CD14-positive monocyte (primary cell): ENCODE measurements around the gene LMO7. TPM values are rescaled to one million over a fixed set of nuclear protein-coding genes. Genes with fewer than 3 reads are reported as not detected.

Experiments used
- DNase-seq, 3 donors: peaks; one replicate each; pipeline ENCODE4 v3.0.0-alpha.2; 2011 to 2022
- H2AFZ ChIP-seq: 2 replicates; pipeline ENCODE4 v1.6.0; 2012; ENCODE audit warnings: mild to moderate bottlenecking, low read depth, low read length, inconsistent platforms; ENCODE audit not compliant: insufficient read depth, poor library complexity, severe bottlenecking
- H3K27ac ChIP-seq, 2 donors: 1 replicate in 1 of 2; 2 replicates in 1 of 2; pipeline ENCODE4 v1.5.1; 2012 to 2013; ENCODE audit warnings: low read length in 2 of 2, control low read depth in 1 of 2, inconsistent platforms in 1 of 2, low read depth in 1 of 2, mild to moderate bottlenecking in 1 of 2
- H3K27me3 ChIP-seq, 2 donors: one replicate each; pipeline versions ENCODE4 v1.6.0 to v1.6.1; 2011 to 2013; ENCODE audit warnings: low read length in 2 of 2; ENCODE audit not compliant: control insufficient read depth in 2 of 2, insufficient read depth in 2 of 2
- H3K36me3 ChIP-seq, 2 donors: replicated peaks in 1 of 2; 1 replicate in 1 of 2; 2 replicates in 1 of 2; pipeline versions ENCODE4 v1.5.1 to v1.6.1; 2012 to 2013; ENCODE audit warnings: low read length in 2 of 2, control low read depth in 1 of 2, inconsistent platforms in 1 of 2, mild to moderate bottlenecking in 1 of 2; ENCODE audit not compliant: insufficient read depth in 2 of 2, control insufficient read depth in 1 of 2
- H3K4me1 ChIP-seq, 2 donors: 1 replicate in 1 of 2; 2 replicates in 1 of 2; pipeline versions ENCODE4 v1.5.1 to v1.6.1; 2012 to 2013; ENCODE audit warnings: low read length in 2 of 2, control low read depth in 1 of 2, inconsistent platforms in 1 of 2, mild to moderate bottlenecking in 1 of 2, moderate library complexity in 1 of 2; ENCODE audit not compliant: insufficient read depth in 2 of 2, control insufficient read depth in 1 of 2
- H3K4me2 ChIP-seq: replicated peaks from 2 replicates; pipeline ENCODE3; 2012; ENCODE audit warnings: low read length, moderate library complexity, mild to moderate bottlenecking; ENCODE audit not compliant: poor library complexity, severe bottlenecking; ENCODE audit errors: extremely low read depth
- H3K4me3 ChIP-seq, 3 experiments: fragments of 200-600 bp in 1 of 3; sonication (generic) in 1 of 3; replicated peaks in 1 of 3; 1 replicate in 2 of 3; 2 replicates in 1 of 3; pipeline ENCODE4 v1.5.1; 2011 to 2013; ENCODE audit warnings: low read length in 3 of 3, mild to moderate bottlenecking in 3 of 3, control low read depth in 2 of 3, low read depth in 2 of 3, inconsistent platforms in 1 of 3, moderate library complexity in 1 of 3
- H3K79me2 ChIP-seq: 2 replicates; pipeline ENCODE4 v1.6.0; 2012; ENCODE audit warnings: mild to moderate bottlenecking, control low read depth, inconsistent platforms, low read length, moderate library complexity; ENCODE audit not compliant: insufficient read depth
- H3K9ac ChIP-seq: 2 replicates; pipeline ENCODE4 v1.6.0; 2017; ENCODE audit warnings: low read length, mild to moderate bottlenecking; ENCODE audit not compliant: insufficient read depth, poor library complexity, severe bottlenecking
- H3K9me3 ChIP-seq, 2 donors: replicated peaks in 1 of 2; 1 replicate in 1 of 2; 2 replicates in 1 of 2; pipeline versions ENCODE4 v1.5.1 to v1.6.1; 2012 to 2013; ENCODE audit warnings: low read length in 2 of 2, control low read depth in 1 of 2; ENCODE audit not compliant: control insufficient read depth in 1 of 2, insufficient read depth in 1 of 2
- H4K20me1 ChIP-seq: 2 replicates; pipeline ENCODE4 v1.6.0; 2012; ENCODE audit warnings: mild to moderate bottlenecking, low read length, control low read depth, moderate library complexity; ENCODE audit not compliant: insufficient read depth
- H3K27ac Mint-ChIP-seq, 7 donors: one replicate each; pipeline ENCODE4 v1.8.0; 2020; ENCODE audit warnings: mild to moderate bottlenecking in 7 of 7, mixed read lengths in 7 of 7, moderate library complexity in 6 of 7, inconsistent platforms in 2 of 7
- H3K27me3 Mint-ChIP-seq, 3 donors: one replicate each; pipeline ENCODE4 v1.8.0; 2021 to 2022; ENCODE audit warnings: low read depth in 3 of 3, mild to moderate bottlenecking in 3 of 3, mixed read lengths in 3 of 3, moderate library complexity in 3 of 3, inconsistent platforms in 1 of 3
- H3K36me3 Mint-ChIP-seq, 2 donors: one replicate each; pipeline ENCODE4 v1.8.0; 2020; ENCODE audit warnings: mixed read lengths in 2 of 2, inconsistent platforms in 1 of 2, mild to moderate bottlenecking in 1 of 2
- H3K4me1 Mint-ChIP-seq: one replicate; pipeline ENCODE4 v1.8.0; 2020; ENCODE audit warnings: mild to moderate bottlenecking, mixed read lengths
- H3K4me3 Mint-ChIP-seq, 2 donors: one replicate each; pipeline ENCODE4 v1.8.0; 2020; ENCODE audit warnings: mild to moderate bottlenecking in 2 of 2, mixed read lengths in 2 of 2, moderate library complexity in 1 of 2
- H3K9me3 Mint-ChIP-seq, 7 donors: one replicate each; pipeline ENCODE4 v1.8.0; 2020 to 2022; ENCODE audit warnings: mixed read lengths in 7 of 7, mild to moderate bottlenecking in 6 of 7, moderate library complexity in 6 of 7, inconsistent platforms in 2 of 7
- CTCF ChIP-seq: fragments of 200-600 bp; IDR thresholded peaks from one replicate; pipeline ENCODE4 v1.8.0; 2022; ENCODE audit warnings: antibody characterized with exemption, mild to moderate bottlenecking
- WGBS: methylation state at CpG from one replicate; pipeline ENCODE4 v1.1.5; 2013; ENCODE audit warnings: missing lambda C conversion rate; ENCODE audit not compliant: insufficient coverage; 5-methylcytosine and 5-hydroxymethylcytosine counted together
- intact Hi-C, 2 donors: fragments of 100-400 bp; cut with micrococcal nuclease; formaldehyde crosslinking; loops; one replicate each; pipeline versions ENCODE4 v1.15.0 to v1.15.1; 2023
- polyA plus RNA-seq, 3 donors: library from polyadenylated mRNA; depleted of rRNA in 1 of 3; unstranded in 2 of 3; stranded (reverse) in 1 of 3; fragments of 300-500 nt in 2 of 3; fragments of >200 nt in 1 of 3; fragmentation: Illumina TruSeq in 2 of 3; gene quantifications; 1 replicate in 2 of 3; 2 replicates in 1 of 3; pipeline ENCODE4 v1.2.3, GENCODE V29; 2012 to 2021

The LMO7 gene
- polyA plus RNA-seq, 3 donors, result 0.79 to 1.6 (median 0.90) TPM

GRCh38 chr13:75785130-75785529 is 149.0 kb downstream of the LMO7 start:
- H3K9me3 Mint-ChIP-seq, result peaks cover 3 to 16% (median 4%) of the 10 kb centered on the region in 7 donors

GRCh38 chr13:75787249-75787928 is 151.3 kb downstream of the LMO7 start:
- Histone ChIP-seq H4K20me1 (no peaks in the 10 kb centered on the region), H3K4me2 (no peak overlapping the region), H3K36me3 (no peaks in the 10 kb centered on the region), H3K4me3 (no peak overlapping the region), H3K79me2 (no peaks in the 10 kb centered on the region), H3K9me3 (no peaks in the 10 kb centered on the region), H3K27ac (no peak overlapping the region), H2AFZ (no peak overlapping the region), H3K9ac (no peak overlapping the region), H3K27me3 (no peaks in the 10 kb centered on the region), H3K4me1 (no peaks in the 10 kb centered on the region)
- Mint-ChIP-seq H3K27me3 (no peaks in the 10 kb centered on the region), H3K27ac (no peak overlapping the region), H3K4me3 (no peak overlapping the region), H3K4me1 (no peaks in the 10 kb centered on the region), H3K36me3 (no peaks in the 10 kb centered on the region), H3K9me3 (peaks cover 0 to 11% (median 2%) of the 10 kb centered on the region in 7 donors)
- TF ChIP-seq CTCF, result no peak
- 100% methylated on average over 3 of the region's 7 CpGs for WGBS
- intact Hi-C loops, result no loop called here
- DNase-seq, result no peak

More at GRCh38 chr13:75785130-75785529, 149.0 kb downstream of the LMO7 start:
- Mint-ChIP-seq H3K4me3 (no peak overlapping the region), H3K27me3 (no peaks in the 10 kb centered on the region), H3K27ac (no peak overlapping the region), H3K36me3 (no peaks in the 10 kb centered on the region), H3K4me1 (no peaks in the 10 kb centered on the region)
- Histone ChIP-seq H3K9me3 (peaks cover 0 to 3% of the 10 kb centered on the region in 2 donors), H2AFZ (no peak overlapping the region), H3K9ac (no peak overlapping the region), H3K27ac (no peak overlapping the region), H3K36me3 (no peaks in the 10 kb centered on the region), H3K4me2 (no peak overlapping the region), H3K27me3 (no peaks in the 10 kb centered on the region), H4K20me1 (no peaks in the 10 kb centered on the region), H3K79me2 (no peaks in the 10 kb centered on the region), H3K4me3 (no peak overlapping the region), H3K4me1 (no peaks in the 10 kb centered on the region)
- TF ChIP-seq CTCF, result no peak
- DNase-seq, result no peak
- intact Hi-C loops, result no loop called here
